Adipocyte (in vitro differentiated cells): ENCODE results near the gene EGFL8.
"Not testable (repeated sequence)": the region's sequence is repeated elsewhere in the genome, so short reads cannot be mapped to it uniquely, and the experiment has no call there.

ENCODE experiments used
- DNase-seq: peaks from one replicate; pipeline ENCODE4 v3.0.0-alpha.2; 2015; ENCODE audit warnings: low read depth
- H3K27me3 ChIP-seq: replicated peaks from 2 replicates; pipeline ENCODE4 v1.7.0; 2013; ENCODE audit warnings: mild to moderate bottlenecking, low read length, moderate library complexity; ENCODE audit not compliant: control insufficient read depth, insufficient read depth
- H3K36me3 ChIP-seq: 2 replicates; pipeline ENCODE4 v1.7.0; 2013; ENCODE audit warnings: low read length, mild to moderate bottlenecking, moderate library complexity; ENCODE audit not compliant: control insufficient read depth, insufficient read depth, severe bottlenecking
- H3K4me1 ChIP-seq: 2 replicates; pipeline ENCODE4 v1.7.0; 2013; ENCODE audit warnings: mild to moderate bottlenecking, low read length, moderate library complexity; ENCODE audit not compliant: control insufficient read depth, insufficient read depth
- H3K4me3 ChIP-seq: 2 replicates; pipeline ENCODE4 v1.7.0; 2013; ENCODE audit warnings: mild to moderate bottlenecking, low read length, moderate library complexity
- H3K9ac ChIP-seq: 2 replicates; pipeline ENCODE4 v1.7.0; 2013; ENCODE audit warnings: mild to moderate bottlenecking, low read length, moderate library complexity
- H3K9me3 ChIP-seq: 2 replicates; pipeline ENCODE4 v1.7.0; 2013; ENCODE audit warnings: mild to moderate bottlenecking, low read length, moderate library complexity; ENCODE audit not compliant: control insufficient read depth

Gene EGFL8

DNA sequence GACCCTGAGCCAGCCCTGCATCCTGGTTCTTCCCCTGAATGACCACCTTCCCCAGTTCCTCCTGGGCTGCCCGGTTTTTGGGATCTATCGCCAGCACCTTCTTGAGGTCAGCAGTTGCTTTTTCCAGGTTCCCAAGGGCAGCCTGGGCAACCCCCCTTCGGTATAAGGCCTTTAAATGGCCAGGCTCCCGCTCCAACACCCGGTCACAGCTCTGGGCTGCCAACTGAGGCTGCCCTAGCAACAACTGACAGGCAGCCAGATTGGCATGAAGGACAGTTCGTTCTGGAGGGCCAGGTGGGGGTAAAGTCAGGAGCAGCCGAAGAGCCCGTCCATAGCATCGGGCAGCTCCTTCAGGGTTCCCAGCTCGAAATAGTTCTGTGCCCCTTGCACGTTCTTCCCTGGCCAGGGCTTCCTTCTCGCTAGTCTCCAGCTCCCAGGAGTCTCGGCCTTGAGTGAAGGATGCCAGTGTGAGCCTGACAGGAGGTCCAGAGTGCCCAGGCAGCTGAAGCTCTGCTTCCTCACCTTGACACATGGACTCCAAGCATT is 35.6 kb upstream of the EGFL8 start:
- peak overlapping the region; percentile 85 for H3K9ac ChIP-seq
- H3K4me1 ChIP-seq = peaks cover 22% of the 10 kb centered on the region
- no peak for DNase-seq
- peaks cover 25% of the 10 kb centered on the region for H3K36me3 ChIP-seq
- no peaks in the 10 kb centered on the region for H3K27me3 ChIP-seq
- no peaks in the 10 kb centered on the region for H3K9me3 ChIP-seq
- peak overlapping the region; percentile 99 for H3K4me3 ChIP-seq

DNA sequence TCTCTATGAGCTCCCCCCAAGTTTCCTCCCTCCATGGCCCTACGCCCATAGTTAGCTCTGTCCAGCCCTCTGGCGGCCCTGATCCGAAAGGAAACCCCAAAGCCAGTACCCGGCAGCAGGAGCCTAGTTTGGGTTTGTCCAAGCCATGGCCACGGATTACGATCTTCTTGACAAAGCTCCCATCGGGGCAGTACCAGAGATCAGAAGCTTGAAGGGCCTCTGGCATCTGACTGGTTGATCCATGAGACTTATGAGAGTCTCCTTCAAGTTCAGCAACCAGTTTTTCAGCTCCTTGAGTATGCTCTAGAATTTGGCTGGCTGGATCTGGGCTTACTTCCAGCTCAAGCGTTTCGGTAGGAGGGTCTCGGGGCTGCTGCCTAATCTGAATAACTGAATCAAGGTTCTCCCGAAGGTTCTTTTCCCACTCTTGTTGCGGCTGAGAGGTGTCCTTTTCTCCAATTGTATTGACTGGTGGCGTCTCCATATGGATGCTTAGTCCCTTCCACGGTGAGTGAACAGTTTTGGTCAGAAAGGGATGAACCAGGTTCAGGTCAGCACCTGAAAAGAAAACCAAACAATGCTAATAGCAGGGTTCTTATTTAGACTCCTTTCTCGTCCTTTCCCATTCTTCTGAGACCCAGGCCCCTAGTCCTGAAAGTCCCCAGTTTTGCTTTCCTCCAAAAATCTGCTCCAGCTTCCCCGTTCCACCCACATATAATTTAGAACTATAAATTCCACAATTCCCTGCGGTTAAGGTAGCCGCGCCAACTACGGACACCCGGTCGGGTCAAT is 34.9 kb upstream of the EGFL8 start:
- H3K9me3 ChIP-seq = no peaks in the 10 kb centered on the region
- peaks cover 18% of the 10 kb centered on the region for H3K36me3 ChIP-seq
- H3K4me3 ChIP-seq = peak overlapping the region; percentile 99
- peaks cover 22% of the 10 kb centered on the region for H3K4me1 ChIP-seq
- no peaks in the 10 kb centered on the region for H3K27me3 ChIP-seq
- DNase-seq = no peak
- peak overlapping the region; percentile 85 for H3K9ac ChIP-seq

DNA sequence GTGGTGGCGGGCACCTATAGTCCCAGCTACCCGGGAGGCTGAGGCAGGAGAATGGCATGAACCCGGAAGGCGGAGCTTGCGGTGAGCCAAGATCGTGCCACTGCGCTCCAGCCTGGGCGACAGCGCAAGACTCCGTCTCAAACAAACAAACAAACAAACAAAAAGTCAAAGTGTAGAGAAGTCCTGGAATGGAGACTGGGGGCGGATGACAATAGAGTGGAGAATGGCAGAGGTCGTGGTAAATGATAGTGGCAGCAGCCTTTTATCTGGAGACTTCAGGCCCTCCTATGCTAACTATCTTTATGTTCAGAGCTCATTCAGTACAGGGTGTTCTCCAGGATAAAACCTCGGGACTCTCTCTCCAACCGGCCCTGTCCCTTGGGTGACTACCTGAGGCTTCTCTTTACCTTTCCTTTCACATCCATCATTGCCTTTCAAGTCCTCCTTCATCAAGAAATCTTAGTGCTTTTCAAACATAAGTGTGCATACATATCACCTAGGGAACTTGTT is 32.9 kb upstream of the EGFL8 start:
- Histone ChIP-seq H3K4me3 (no peak overlapping the region), H3K9ac (no peak overlapping the region), H3K27me3 (no peaks in the 10 kb centered on the region), H3K36me3 (no peaks in the 10 kb centered on the region), H3K4me1 (peaks cover 22% of the 10 kb centered on the region), H3K9me3 (no peaks in the 10 kb centered on the region)
- DNase-seq = no peak

- H3K4me3 ChIP-seq = no peak overlapping the region
- peaks cover 18% of the 10 kb centered on the region for H3K4me1 ChIP-seq
- no peaks in the 10 kb centered on the region for H3K36me3 ChIP-seq
- no peak for DNase-seq
- H3K27me3 ChIP-seq = no peaks in the 10 kb centered on the region
- H3K9ac ChIP-seq = no peak overlapping the region
- no peaks in the 10 kb centered on the region for H3K9me3 ChIP-seq
Measured at GRCh38 chr6:32132110-32132509, 32.3 kb upstream of the EGFL8 start.

- no peak overlapping the region for H3K9ac ChIP-seq
- H3K27me3 ChIP-seq = no peaks in the 10 kb centered on the region
- H3K4me1 ChIP-seq = peaks cover 9% of the 10 kb centered on the region
- H3K36me3 ChIP-seq = no peaks in the 10 kb centered on the region
- H3K4me3 ChIP-seq = no peak overlapping the region
- no peak for DNase-seq
- H3K9me3 ChIP-seq = no peaks in the 10 kb centered on the region
Measured at GRCh38 chr6:32133786-32134185, 30.6 kb upstream of the EGFL8 start.

GRCh38 chr6:32137454-32137853 is 26.9 kb upstream of the EGFL8 start:
- no peaks in the 10 kb centered on the region for H3K27me3 ChIP-seq

GRCh38 chr6:32139590-32139989 is 24.8 kb upstream of the EGFL8 start:
- no peaks in the 10 kb centered on the region for H3K27me3 ChIP-seq
- DNase-seq = no peak
- H3K36me3 ChIP-seq = no peaks in the 10 kb centered on the region
- no peak overlapping the region for H3K4me3 ChIP-seq
- H3K9me3 ChIP-seq = no peaks in the 10 kb centered on the region
- no peak overlapping the region for H3K9ac ChIP-seq
- H3K4me1 ChIP-seq = peaks cover 12% of the 10 kb centered on the region

More at GRCh38 chr6:32137454-32137853, 26.9 kb upstream of the EGFL8 start:
- Histone ChIP-seq H3K36me3 (no peaks in the 10 kb centered on the region), H3K4me1 (peaks cover 10% of the 10 kb centered on the region), H3K9me3 (no peaks in the 10 kb centered on the region), H3K4me3 (no peak overlapping the region), H3K9ac (no peak overlapping the region)
- DNase-seq = no peak

GRCh38 chr6:32140420-32141046 is 23.9 kb upstream of the EGFL8 start:
- no peaks in the 10 kb centered on the region for H3K36me3 ChIP-seq
- H3K4me3 ChIP-seq = no peak overlapping the region
- peaks cover 14% of the 10 kb centered on the region for H3K4me1 ChIP-seq
- H3K9me3 ChIP-seq = no peaks in the 10 kb centered on the region
- H3K27me3 ChIP-seq = no peaks in the 10 kb centered on the region
- DNase-seq = no peak
- no peak overlapping the region for H3K9ac ChIP-seq

DNA sequence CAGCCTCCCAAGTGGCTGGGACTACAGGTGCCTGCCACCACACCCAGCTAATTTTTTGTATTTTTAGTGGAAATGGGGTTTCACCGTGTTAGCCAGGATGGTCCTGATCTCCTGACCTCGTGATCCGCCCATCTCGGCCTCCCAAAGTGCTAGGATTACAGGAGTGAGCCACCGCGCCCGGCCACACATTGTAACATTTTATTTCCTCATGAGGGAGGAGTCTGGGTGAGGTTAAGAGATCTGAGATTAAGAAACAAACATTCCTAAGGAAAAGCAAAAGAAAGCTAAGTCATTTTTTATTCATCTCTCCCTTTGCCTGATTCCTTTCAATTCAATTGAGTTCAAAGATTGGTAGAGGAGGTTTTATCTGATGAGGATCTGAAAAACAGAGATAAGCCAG is 20.2 kb upstream of the EGFL8 start:
- not testable (repeated sequence) for H3K9ac ChIP-seq, H3K4me3 ChIP-seq, H3K9me3 ChIP-seq, H3K27me3 ChIP-seq, DNase-seq, H3K36me3 ChIP-seq
- peaks cover 14% of the 10 kb centered on the region for H3K4me1 ChIP-seq

DNA sequence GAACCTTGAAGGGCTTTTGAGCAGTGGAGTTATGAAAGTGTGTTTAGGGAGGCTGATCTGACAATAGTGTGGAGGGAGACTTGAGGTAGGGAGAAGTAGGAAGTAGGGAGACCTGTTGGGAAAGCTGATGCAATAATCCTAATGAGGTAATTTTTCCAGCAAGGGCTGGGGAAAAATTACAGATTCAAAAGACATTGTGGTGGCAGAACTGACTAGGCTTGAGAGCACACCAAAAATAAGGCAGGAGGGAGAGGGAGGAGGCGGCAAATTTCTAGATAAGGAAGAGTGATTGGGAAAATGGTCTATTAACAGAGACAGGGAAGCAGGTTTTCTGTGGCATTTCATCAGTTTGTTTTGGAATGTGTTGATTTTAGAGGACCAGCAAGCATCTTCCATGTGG is 18.1 kb upstream of the EGFL8 start:
- no peak overlapping the region for H3K9ac ChIP-seq
- H3K4me3 ChIP-seq = no peak overlapping the region
- H3K4me1 ChIP-seq = peaks cover 4% of the 10 kb centered on the region
- DNase-seq = no peak
- H3K27me3 ChIP-seq = peaks cover 6% of the 10 kb centered on the region
- no peaks in the 10 kb centered on the region for H3K36me3 ChIP-seq
- H3K9me3 ChIP-seq = no peaks in the 10 kb centered on the region

DNA sequence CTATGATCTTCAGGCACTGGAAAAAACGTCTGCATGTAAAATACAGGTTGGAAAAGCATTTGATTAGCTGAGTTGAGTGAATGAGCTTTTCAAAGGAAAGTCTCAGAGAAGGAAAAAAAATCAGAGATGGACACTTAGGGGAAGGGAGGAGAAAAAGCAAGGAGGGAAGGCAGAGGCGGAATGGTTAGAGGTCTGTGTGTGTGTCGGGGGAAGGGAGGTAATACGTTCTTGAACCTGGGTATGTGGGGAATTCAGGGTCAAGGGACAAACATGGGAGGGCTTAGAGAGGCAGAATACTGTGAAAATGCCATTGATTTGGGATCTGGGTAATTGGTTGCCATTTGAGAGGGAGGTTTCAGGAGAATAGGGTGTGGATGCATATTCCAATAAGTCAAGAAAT is 17.7 kb upstream of the EGFL8 start:
- H3K9ac ChIP-seq = no peak overlapping the region
- no peak for DNase-seq
- no peaks in the 10 kb centered on the region for H3K36me3 ChIP-seq
- H3K4me3 ChIP-seq = no peak overlapping the region
- H3K9me3 ChIP-seq = no peaks in the 10 kb centered on the region
- peaks cover 6% of the 10 kb centered on the region for H3K27me3 ChIP-seq
- peaks cover 4% of the 10 kb centered on the region for H3K4me1 ChIP-seq
